Endothelial cell of umbilical vein (primary cell): ENCODE data around the gene ABLIM2. TPM values are rescaled to one million over a fixed set of nuclear protein-coding genes. Genes with fewer than 3 reads are reported as not detected.

Experiments used
- BruUV-seq: library from RNA; stranded (reverse); fragments of 400-500 nt; replicated peaks from 2 replicates; lab custom pipeline; 2021; lab: Mats Ljungman, UMichigan
- CTCF ChIA-PET: fragments of 300-600, 350-600 bp; sonication (Branson Sonifier 250); formaldehyde crosslinking; loops from one replicate; lab custom pipeline; 2021; ENCODE audit warnings: antibody characterized with exemption, inconsistent platforms; lab: Charles Lee
- POLR2A ChIA-PET: fragments of 300-600, 350-600 bp; sonication (Branson Sonifier 250); formaldehyde crosslinking; loops from one replicate; lab custom pipeline; 2021; ENCODE audit warnings: antibody characterized with exemption, inconsistent platforms; lab: Charles Lee
- DNase-seq: peaks from one replicate; pipeline ENCODE4 v3.0.0-alpha.2; 2011; ENCODE audit warnings: low read depth, low spot score
- FAIRE-seq: peaks from 2 replicates; lab custom pipeline; 2011; peaks lifted over from hg19 to GRCh38; lab: Jason Lieb, UNC
- H2AFZ ChIP-seq: 2 replicates; pipeline ENCODE4 v1.6.0; 2012; ENCODE audit warnings: low read depth, low read length, control low read depth, inconsistent platforms
- H3K27ac ChIP-seq: 2 replicates; pipeline ENCODE4 v1.5.1; 2011; ENCODE audit warnings: low read depth, mild to moderate bottlenecking, control low read depth, low read length, moderate library complexity; ENCODE audit not compliant: insufficient read depth
- H3K27me3 ChIP-seq, 2 experiments: 2 replicates each; pipeline versions ENCODE4 v1.6.0 to v1.6.1; 2011; ENCODE audit warnings: low read length in 2 of 2, mixed read lengths in 1 of 2; ENCODE audit not compliant: control insufficient read depth in 2 of 2, insufficient read depth in 2 of 2
- H3K36me3 ChIP-seq, 2 experiments: 2 replicates in 1 of 2; 3 replicates in 1 of 2; pipeline ENCODE4 v1.5.1; 2011; ENCODE audit warnings: low read length in 2 of 2, mild to moderate bottlenecking in 1 of 2, moderate library complexity in 1 of 2; ENCODE audit not compliant: control insufficient read depth in 2 of 2, insufficient read depth in 2 of 2; ENCODE audit errors: extremely low read depth in 1 of 2
- H3K4me1 ChIP-seq: 3 replicates; pipeline ENCODE4 v1.5.1; 2011; ENCODE audit warnings: mild to moderate bottlenecking, low read length; ENCODE audit not compliant: control insufficient read depth, insufficient read depth; ENCODE audit errors: extremely low read depth
- H3K4me2 ChIP-seq: 2 replicates; pipeline ENCODE4 v1.6.1; 2011; ENCODE audit warnings: low read length, control low read depth, mixed read lengths; ENCODE audit not compliant: insufficient read depth
- H3K4me3 ChIP-seq, 3 experiments: fragments of 200-600 bp in 1 of 3; sonication (generic), shearing (Covaris generic) in 1 of 3; replicated peaks in 1 of 3; 2 replicates each; pipeline ENCODE4 v1.5.1; 2011 to 2016; ENCODE audit warnings: control low read depth in 3 of 3, low read length in 3 of 3, mild to moderate bottlenecking in 2 of 3, inconsistent platforms in 1 of 3, low read depth in 1 of 3, moderate library complexity in 1 of 3; ENCODE audit not compliant: insufficient read depth in 1 of 3
- H3K79me2 ChIP-seq: 2 replicates; pipeline ENCODE4 v1.6.0; 2012; ENCODE audit warnings: low read length, inconsistent platforms; ENCODE audit not compliant: control insufficient read depth, insufficient read depth
- H3K9ac ChIP-seq: replicated peaks from 2 replicates; pipeline ENCODE3; 2011; ENCODE audit warnings: low read length, control low read depth; ENCODE audit not compliant: insufficient read depth; ENCODE audit errors: extremely low read depth
- H3K9me1 ChIP-seq: replicated peaks from 3 replicates; pipeline ENCODE4 v1.6.0; 2011; ENCODE audit warnings: mild to moderate bottlenecking, low read length; ENCODE audit not compliant: control insufficient read depth, insufficient read depth; ENCODE audit errors: extremely low read depth
- H3K9me3 ChIP-seq: replicated peaks from 2 replicates; pipeline ENCODE4 v1.5.1; 2012; ENCODE audit warnings: low read length, inconsistent platforms; ENCODE audit not compliant: control insufficient read depth, insufficient read depth
- H4K20me1 ChIP-seq: replicated peaks from 2 replicates; pipeline ENCODE3; 2011; ENCODE audit warnings: mild to moderate bottlenecking, low read length; ENCODE audit not compliant: control insufficient read depth, insufficient read depth; ENCODE audit errors: extremely low read depth
- CTCF ChIP-seq, 2 donors: IDR thresholded peaks; 1 replicate in 1 of 2; 2 replicates in 1 of 2; pipeline ENCODE4 v1.5.1; 2011; ENCODE audit warnings: low read length in 2 of 2, mild to moderate bottlenecking in 2 of 2, moderate library complexity in 2 of 2, control low read depth in 1 of 2, inconsistent platforms in 1 of 2, low read depth in 1 of 2; ENCODE audit not compliant: insufficient read depth in 1 of 2; ENCODE audit errors: extremely low read depth in 1 of 2
- EZH2 ChIP-seq: IDR thresholded peaks from 2 replicates; pipeline ENCODE4 v1.6.1; 2012; ENCODE audit warnings: borderline replicate concordance, low read depth, mild to moderate bottlenecking, moderate library complexity, low read length, inconsistent platforms; ENCODE audit not compliant: severe bottlenecking
- FOS ChIP-seq: IDR thresholded peaks from 2 replicates; pipeline ENCODE4 v1.6.1; 2011; ENCODE audit warnings: mild to moderate bottlenecking, low read length, moderate library complexity, borderline replicate concordance; ENCODE audit not compliant: insufficient read depth
- GATA2 ChIP-seq: IDR thresholded peaks from 2 replicates; pipeline ENCODE4 v1.7.0; 2011; ENCODE audit warnings: low read depth, mild to moderate bottlenecking, moderate library complexity, mixed read lengths, low read length; ENCODE audit not compliant: insufficient read length, insufficient read depth
- JUN ChIP-seq: IDR thresholded peaks from 2 replicates; pipeline ENCODE4 v1.6.1; 2011; ENCODE audit warnings: borderline replicate concordance, low read depth; ENCODE audit not compliant: insufficient read length, insufficient read depth
- MAX ChIP-seq: IDR thresholded peaks from 2 replicates; pipeline ENCODE4 v1.6.1; 2011; ENCODE audit not compliant: insufficient read depth, insufficient read length
- MYC ChIP-seq: IDR thresholded peaks from one replicate; pipeline ENCODE4 v1.6.1; 2011; ENCODE audit warnings: mild to moderate bottlenecking, low read depth, low read length
- POLR2A ChIP-seq: IDR thresholded peaks from 2 replicates; pipeline ENCODE4 v1.6.1; 2012; ENCODE audit warnings: low read depth, mild to moderate bottlenecking, control low read depth, low read length
- POLR2AphosphoS5 ChIP-seq: IDR thresholded peaks from 2 replicates; pipeline ENCODE4 v1.6.1; 2012; ENCODE audit warnings: low read depth, mild to moderate bottlenecking, control low read depth, low read length, moderate library complexity; ENCODE audit not compliant: insufficient read depth
- dilution Hi-C: fragments of 300-500 bp; cut with MboI; formaldehyde crosslinking; loops from one replicate; pipeline ENCODE4 v1.15.0; 2019; ENCODE audit warnings: low sequenced_read_pairs; ENCODE audit not compliant: extremely low pct_ligation_motif_present
- intact Hi-C: fragments of 100-400 bp; cut with micrococcal nuclease; formaldehyde crosslinking; loops from one replicate; pipeline ENCODE4 v1.10.0; 2022
- polyA plus RNA-seq, 4 experiments: library from polyadenylated mRNA; depleted of rRNA in 3 of 4; stranded (reverse) in 3 of 4; unstranded in 1 of 4; fragments of >200 nt; gene quantifications; 2 replicates each; pipeline versions ENCODE4 v1.2.1 to v1.2.3, GENCODE V29; 2011 to 2012; ENCODE audit warnings: missing spikeins in 1 of 4
- total RNA-seq: library from RNA; stranded (reverse); gene quantifications from 2 replicates; pipeline ENCODE4 v1.2.3, GENCODE V29; 2021

ABLIM2 gene
- total and polyA plus RNA-seq, 2 donors (not counting 3 experiments of a cell fraction or from before 2014, with no cell fraction given), result 0.28 to 0.66 TPM

DNA sequence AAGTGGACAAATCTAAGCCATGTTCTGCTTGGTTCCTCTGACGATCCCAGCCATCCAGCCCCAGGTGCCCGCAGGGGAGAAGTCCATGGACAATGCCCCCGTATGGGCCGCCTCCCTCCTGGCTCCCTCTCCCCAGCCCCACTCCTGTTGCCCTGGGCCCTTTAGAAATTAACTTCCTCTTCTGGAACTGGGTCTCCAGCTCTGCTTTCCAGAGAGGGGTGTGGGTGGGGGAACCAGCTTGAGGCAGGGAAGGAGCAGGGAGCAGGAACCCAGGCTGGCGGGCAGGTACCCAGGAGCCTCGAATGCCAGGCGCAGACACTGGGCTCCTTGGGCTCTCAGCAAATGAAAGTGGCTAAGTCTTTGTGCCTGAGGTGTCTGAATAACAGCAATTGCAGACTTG, 12.7 kb upstream of the ABLIM2 start:
- BruUV-seq, result no TSS peak
- Histone ChIP-seq H3K36me3 (no peaks in the 10 kb centered on the region), H3K9me1 (no peaks in the 10 kb centered on the region), H3K9me3 (no peaks in the 10 kb centered on the region), H3K4me3 (no peak overlapping the region), H3K4me1 (no peaks in the 10 kb centered on the region), H3K27me3 (no peaks in the 10 kb centered on the region), H3K27ac (no peak overlapping the region), H3K9ac (no peak overlapping the region), H3K79me2 (no peaks in the 10 kb centered on the region), H3K4me2 (no peak overlapping the region), H2AFZ (no peak overlapping the region), H4K20me1 (no peaks in the 10 kb centered on the region)
- no peak for TF ChIP-seq POLR2AphosphoS5
- TF ChIP-seq MAX, result no peak
- TF ChIP-seq GATA2, result no peak
- ChIA-PET CTCF (no interaction called here), POLR2A (no interaction called here)
- no peak for DNase-seq
- FAIRE-seq, result no peak
- dilution Hi-C loops (no loop called here), intact Hi-C loops (no loop called here)

DNA sequence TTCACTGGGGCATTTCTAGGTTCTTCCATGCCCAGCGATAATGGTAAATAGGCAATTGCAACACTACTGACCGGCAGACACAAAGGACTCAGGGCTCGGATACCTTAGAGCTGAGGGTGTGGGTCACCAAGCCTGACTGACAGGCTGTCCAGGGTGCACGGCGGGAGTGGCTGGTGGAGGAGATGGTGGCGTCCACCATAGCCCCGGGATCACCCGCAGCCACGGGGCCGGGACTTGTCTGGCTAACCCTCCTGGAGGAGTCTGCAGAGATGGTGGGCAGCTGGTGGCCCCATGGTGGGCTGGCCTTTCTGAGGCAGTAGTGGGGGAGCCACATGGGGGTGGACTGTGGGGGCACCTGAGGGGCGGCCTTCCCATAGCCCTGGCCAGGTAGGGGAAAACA, 11.7 kb upstream of the ABLIM2 start:
- no peaks in the 10 kb centered on the region for H3K79me2 ChIP-seq
- intact Hi-C loops, result no loop called here
- CTCF ChIA-PET, result interaction anchor here (0.7 to 0.9 kb wide), 2 partner anchors 16 to 22 kb away, joined by 3 read pairs; no protein-coding TSS in a partner anchor

More for the DNA sequence above, 11.7 kb upstream of the ABLIM2 start:
- Histone ChIP-seq H3K4me1 (no peaks in the 10 kb centered on the region), H3K4me2 (no peak overlapping the region), H2AFZ (no peak overlapping the region), H4K20me1 (no peaks in the 10 kb centered on the region), H3K9me3 (no peaks in the 10 kb centered on the region), H3K27ac (no peak overlapping the region), H3K27me3 (peaks cover 0 to 2% of the 10 kb centered on the region in 2 experiments), H3K9me1 (no peaks in the 10 kb centered on the region), H3K9ac (no peak overlapping the region), H3K36me3 (no peaks in the 10 kb centered on the region), H3K4me3 (no peak overlapping the region)
- no TSS peak for BruUV-seq
- DNase-seq (no peak), FAIRE-seq (no peak)
- dilution Hi-C loops, result no loop called here
- TF ChIP-seq EZH2 (no peak), CTCF (IDR thresholded peaks at IDR 0.05; ENCODE audit: extremely low read depth in 1 of 2, insufficient read depth in 1 of 2, low read depth in 1 of 2, low read length in 2 of 2) (no peak), POLR2A (no peak), POLR2AphosphoS5 (no peak), MYC (no peak), FOS (no peak), JUN (no peak), MAX (no peak), GATA2 (no peak)
- POLR2A ChIA-PET, result no interaction called here
